Fibroblast of villous mesenchyme (primary cell): Measurements from ENCODE around the gene DGKI. TPM values are rescaled to one million over a fixed set of nuclear protein-coding genes. Genes with fewer than 3 reads are reported as not detected.

Source experiments
- DNase-seq: peaks from one replicate; pipeline ENCODE4 v3.0.0-alpha.2; 2010; ENCODE audit warnings: low read depth
- H3K4me3 ChIP-seq: 2 replicates; pipeline ENCODE4 v1.5.1; 2011; ENCODE audit warnings: low read depth, mild to moderate bottlenecking, low read length
- CTCF ChIP-seq: IDR thresholded peaks from 2 replicates; pipeline ENCODE4 v1.5.1; 2012; ENCODE audit warnings: low read depth, mild to moderate bottlenecking, low read length; ENCODE audit not compliant: insufficient read depth
- total RNA-seq: library from RNA; depleted of rRNA; stranded (reverse); fragments of >200 nt; gene quantifications from 2 replicates; pipeline ENCODE4 v1.2.3, GENCODE V29; 2012

Gene DGKI
- total RNA-seq, 1 donor: 3.5 TPM

DNA sequence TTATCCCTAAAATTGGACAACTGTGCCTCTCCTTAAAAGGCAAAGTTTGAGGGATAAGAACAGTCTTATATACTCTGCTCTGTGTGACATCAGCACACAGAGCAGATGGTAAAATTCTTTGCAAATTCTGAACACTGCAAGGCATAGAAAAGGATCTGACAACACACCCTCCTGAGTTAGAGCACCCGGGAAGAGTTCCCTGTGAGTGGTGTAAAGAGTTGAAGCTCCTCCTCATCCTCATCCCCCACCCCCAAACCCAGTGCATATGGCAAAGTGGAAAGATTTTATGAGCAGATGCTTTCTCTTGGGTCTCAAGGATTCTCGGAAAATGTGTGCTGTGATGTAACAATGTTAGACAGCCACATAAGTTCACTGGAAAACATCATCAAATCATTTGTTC lies 40.0 kb upstream of the DGKI start:
- no peak for TF ChIP-seq CTCF
- DNase-seq: peak; percentile 87
- no peak overlapping the region for H3K4me3 ChIP-seq

GRCh38 chr7:137886281-137886680 lies 39.5 kb upstream of the DGKI start:
- no peak for DNase-seq
- TF ChIP-seq CTCF: no peak
- no peak overlapping the region for H3K4me3 ChIP-seq

- TF ChIP-seq CTCF: no peak
- no peak overlapping the region for H3K4me3 ChIP-seq
- no peak for DNase-seq
These were observed 38.9 kb upstream of the DGKI start for GRCh38 chr7:137885678-137886077.

- no peak for DNase-seq
- no peak for TF ChIP-seq CTCF
- H3K4me3 ChIP-seq: no peak overlapping the region
These were observed 36.0 kb upstream of the DGKI start for GRCh38 chr7:137882806-137883205.

GRCh38 chr7:137882261-137882668 lies 35.5 kb upstream of the DGKI start:
- H3K4me3 ChIP-seq: no peak overlapping the region
- TF ChIP-seq CTCF: no peak
- DNase-seq: peak; percentile 90

DNA sequence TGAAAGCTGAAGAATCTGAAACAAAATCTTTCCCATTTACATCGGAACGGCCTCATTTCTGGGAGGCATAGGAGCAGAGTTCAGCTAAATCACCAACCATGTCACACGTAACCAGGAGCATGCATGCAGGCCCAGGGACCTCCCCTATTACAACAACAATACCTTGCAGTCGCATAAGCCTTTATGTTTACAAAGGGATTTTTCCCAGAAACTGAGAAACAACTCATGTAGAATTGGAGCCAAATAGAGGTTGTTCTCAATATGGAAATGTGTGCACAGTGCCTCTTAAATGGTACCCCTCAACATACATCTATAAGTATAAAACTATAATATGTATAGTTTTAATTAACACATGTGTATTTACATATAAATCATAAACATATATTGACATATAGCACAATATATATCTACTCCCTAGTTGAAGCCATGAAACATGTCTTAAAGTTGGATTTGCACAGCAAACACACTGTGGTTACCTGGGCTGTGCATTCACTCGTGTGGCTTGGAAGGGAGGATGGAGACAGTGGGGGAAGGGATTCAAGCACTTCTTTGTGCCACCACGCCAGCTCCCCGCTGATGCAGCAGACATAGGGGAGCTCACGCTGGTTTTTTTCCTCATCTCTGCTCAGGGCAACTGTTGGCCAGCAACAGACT lies 35.0 kb upstream of the DGKI start:
- TF ChIP-seq CTCF: no peak
- DNase-seq: no peak
- H3K4me3 ChIP-seq: no peak overlapping the region

DNA sequence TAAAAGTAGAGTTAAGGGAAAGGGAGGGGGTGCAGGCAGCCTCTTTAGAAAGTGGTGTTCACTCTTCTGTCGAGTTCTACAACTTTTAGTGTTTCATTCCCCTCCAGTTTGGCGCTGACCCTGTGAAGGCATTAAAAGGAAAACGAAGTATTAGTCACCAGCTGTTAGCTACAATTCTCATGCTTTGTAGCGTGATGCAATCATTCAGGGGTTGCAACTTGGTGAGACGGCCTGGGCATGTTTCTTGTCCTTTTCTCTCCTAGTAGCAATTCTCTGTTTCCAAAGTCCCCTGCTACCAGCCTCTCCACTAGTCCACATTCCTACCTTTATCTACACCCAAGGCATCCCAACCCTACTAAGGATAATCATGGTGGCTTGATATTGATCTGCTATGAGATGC lies 33.7 kb upstream of the DGKI start:
- TF ChIP-seq CTCF: no peak
- DNase-seq: peak; percentile 89
- H3K4me3 ChIP-seq: no peak overlapping the region
